ENCODE results near the gene PRORP. TPM values are rescaled to one million over a fixed set of nuclear protein-coding genes. Genes with fewer than 3 reads are reported as not detected.

Gene PRORP
- total RNA-seq, 2 donors from 2014 or later = 18.1 to 43.6 TPM

GRCh38 chr14:35140718-35141581 lies 18.6 kb downstream of the PRORP start:
- H3K27me3 ChIP-seq (replicated peaks; ENCODE audit: insufficient read depth) = no peaks in the 10 kb centered on the region
- H3K9me3 ChIP-seq = no peaks in the 10 kb centered on the region
- ATAC-seq (ENCODE audit: insufficient number of reproducible peaks, low FRiP score, low read depth) = no peak
- H3K4me3 ChIP-seq = no peak overlapping the region
- peaks cover 15% of the 10 kb centered on the region for H3K36me3 ChIP-seq
- TF ChIP-seq CTCF (IDR thresholded peaks at IDR 0.05) = peak; percentile 49
- no peak for DNase-seq (ENCODE audit: low spot score)
- H3K4me1 ChIP-seq (ENCODE audit: control insufficient read depth in 1 of 2, low read depth in 2 of 2) = no peaks in the 10 kb centered on the region
- no peak overlapping the region for H3K27ac ChIP-seq

GRCh38 chr14:35144029-35144428 lies 21.7 kb downstream of the PRORP start:
- ATAC-seq (ENCODE audit: insufficient number of reproducible peaks, low FRiP score, low read depth) (no peak), DNase-seq (ENCODE audit: low spot score) (no peak)
- H3K4me1 ChIP-seq (ENCODE audit: control insufficient read depth in 1 of 2, low read depth in 2 of 2) = no peaks in the 10 kb centered on the region
- H3K27me3 ChIP-seq (replicated peaks; ENCODE audit: insufficient read depth) = no peaks in the 10 kb centered on the region
- no peak overlapping the region for H3K27ac ChIP-seq
- H3K9me3 ChIP-seq = no peaks in the 10 kb centered on the region
- no peak overlapping the region for H3K4me3 ChIP-seq
- H3K36me3 ChIP-seq = peaks cover under 1% of the 10 kb centered on the region
- no peak for TF ChIP-seq CTCF (IDR thresholded peaks at IDR 0.05)

GRCh38 chr14:35146711-35147149 lies 24.4 kb downstream of the PRORP start:
- H3K4me3 ChIP-seq = no peak overlapping the region

GRCh38 chr14:35147186-35147585 lies 24.8 kb downstream of the PRORP start:
- no peak overlapping the region for H3K4me3 ChIP-seq
- H3K27ac ChIP-seq = no peak overlapping the region
- H3K27me3 ChIP-seq (replicated peaks; ENCODE audit: insufficient read depth) = no peaks in the 10 kb centered on the region
- ATAC-seq (ENCODE audit: insufficient number of reproducible peaks, low FRiP score, low read depth) (no peak), DNase-seq (ENCODE audit: low spot score) (no peak)
- H3K9me3 ChIP-seq = no peaks in the 10 kb centered on the region
- TF ChIP-seq CTCF (IDR thresholded peaks at IDR 0.05) = no peak
- H3K4me1 ChIP-seq (ENCODE audit: control insufficient read depth in 1 of 2, low read depth in 2 of 2) = no peaks in the 10 kb centered on the region
- no peaks in the 10 kb centered on the region for H3K36me3 ChIP-seq

More at GRCh38 chr14:35146711-35147149, 24.4 kb downstream of the PRORP start:
- Histone ChIP-seq H3K36me3 (no peaks in the 10 kb centered on the region), H3K4me1 (ENCODE audit: control insufficient read depth in 1 of 2, low read depth in 2 of 2) (no peaks in the 10 kb centered on the region), H3K27ac (no peak overlapping the region), H3K9me3 (no peaks in the 10 kb centered on the region), H3K27me3 (replicated peaks; ENCODE audit: insufficient read depth) (no peaks in the 10 kb centered on the region)
- DNase-seq (ENCODE audit: low spot score) (no peak), ATAC-seq (ENCODE audit: insufficient number of reproducible peaks, low FRiP score, low read depth) (no peak)
- TF ChIP-seq CTCF (IDR thresholded peaks at IDR 0.05) = no peak

- DNase-seq (ENCODE audit: low spot score) = no peak
- Histone ChIP-seq H3K9me3 (no peaks in the 10 kb centered on the region), H3K4me3 (no peak overlapping the region), H3K36me3 (no peaks in the 10 kb centered on the region), H3K27me3 (replicated peaks; ENCODE audit: insufficient read depth) (no peaks in the 10 kb centered on the region), H3K4me1 (ENCODE audit: control insufficient read depth in 1 of 2, low read depth in 2 of 2) (no peaks in the 10 kb centered on the region), H3K27ac (no peak overlapping the region)
- TF ChIP-seq CTCF (IDR thresholded peaks at IDR 0.05) = no peak
- ATAC-seq (ENCODE audit: insufficient number of reproducible peaks, low FRiP score, low read depth) = no peak
These were observed 25.4 kb downstream of the PRORP start for GRCh38 chr14:35147711-35148110.
